ENCODE results near the gene ZSCAN2.

DNA sequence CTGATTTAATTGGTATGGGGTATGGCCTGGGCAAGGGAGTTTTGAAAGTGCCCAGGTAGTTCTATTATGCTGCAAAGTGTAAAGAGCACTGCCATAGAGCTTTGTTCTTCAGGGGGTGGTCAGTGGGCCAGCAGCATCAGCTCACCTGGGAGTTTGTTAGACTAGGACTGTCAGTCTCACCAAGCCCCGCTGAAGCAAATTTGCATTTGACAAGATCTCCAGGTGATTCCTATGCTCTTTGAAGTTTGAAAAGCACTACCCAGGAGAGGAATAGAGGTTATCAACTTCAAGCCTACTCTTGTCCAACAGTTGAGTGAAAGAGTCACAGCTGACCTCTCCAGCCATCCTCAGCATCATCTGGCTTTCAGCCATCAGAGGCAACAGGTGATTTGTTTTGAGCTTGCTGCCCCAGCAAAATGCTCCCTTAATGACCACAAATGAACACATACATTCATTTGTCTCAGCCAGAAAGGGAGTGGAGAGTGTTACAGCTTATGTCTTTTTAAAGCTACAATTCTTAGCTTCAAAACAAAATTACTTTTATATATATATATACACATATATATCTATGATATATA is 8.0 kb downstream of the ZSCAN2 start:
- no peak for TF ChIP-seq TAF1 (IDR thresholded peaks at IDR 0.05; ENCODE audit: borderline replicate concordance, insufficient read depth, low read length)
- no peak for TF ChIP-seq POLR2AphosphoS5 (IDR thresholded peaks at IDR 0.05; ENCODE audit: low read depth, low read length)
- TF ChIP-seq, protein P1, sequence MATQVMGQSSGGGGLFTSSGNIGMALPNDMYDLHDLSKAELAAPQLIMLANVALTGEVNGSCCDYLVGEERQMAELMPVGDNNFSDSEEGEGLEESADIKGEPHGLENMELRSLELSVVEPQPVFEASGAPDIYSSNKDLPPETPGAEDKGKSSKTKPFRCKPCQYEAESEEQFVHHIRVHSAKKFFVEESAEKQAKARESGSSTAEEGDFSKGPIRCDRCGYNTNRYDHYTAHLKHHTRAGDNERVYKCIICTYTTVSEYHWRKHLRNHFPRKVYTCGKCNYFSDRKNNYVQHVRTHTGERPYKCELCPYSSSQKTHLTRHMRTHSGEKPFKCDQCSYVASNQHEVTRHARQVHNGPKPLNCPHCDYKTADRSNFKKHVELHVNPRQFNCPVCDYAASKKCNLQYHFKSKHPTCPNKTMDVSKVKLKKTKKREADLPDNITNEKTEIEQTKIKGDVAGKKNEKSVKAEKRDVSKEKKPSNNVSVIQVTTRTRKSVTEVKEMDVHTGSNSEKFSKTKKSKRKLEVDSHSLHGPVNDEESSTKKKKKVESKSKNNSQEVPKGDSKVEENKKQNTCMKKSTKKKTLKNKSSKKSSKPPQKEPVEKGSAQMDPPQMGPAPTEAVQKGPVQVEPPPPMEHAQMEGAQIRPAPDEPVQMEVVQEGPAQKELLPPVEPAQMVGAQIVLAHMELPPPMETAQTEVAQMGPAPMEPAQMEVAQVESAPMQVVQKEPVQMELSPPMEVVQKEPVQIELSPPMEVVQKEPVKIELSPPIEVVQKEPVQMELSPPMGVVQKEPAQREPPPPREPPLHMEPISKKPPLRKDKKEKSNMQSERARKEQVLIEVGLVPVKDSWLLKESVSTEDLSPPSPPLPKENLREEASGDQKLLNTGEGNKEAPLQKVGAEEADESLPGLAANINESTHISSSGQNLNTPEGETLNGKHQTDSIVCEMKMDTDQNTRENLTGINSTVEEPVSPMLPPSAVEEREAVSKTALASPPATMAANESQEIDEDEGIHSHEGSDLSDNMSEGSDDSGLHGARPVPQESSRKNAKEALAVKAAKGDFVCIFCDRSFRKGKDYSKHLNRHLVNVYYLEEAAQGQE (IDR thresholded peaks at IDR 0.05; ENCODE audit: insufficient read depth in 1 of 2, low read depth in 2 of 2, low read length in 2 of 2), result no peak
- no peak for TF ChIP-seq FOXP2 (optimal IDR thresholded peaks at IDR 0.05; ENCODE audit: borderline replicate concordance, extremely low read depth, extremely low read length, insufficient read depth)

Data from PFSK-1 (cell line).